GM23248 (cell line): ENCODE measurements around the gene AHSG. TPM values are rescaled to one million over a fixed set of nuclear protein-coding genes. Genes with fewer than 3 reads are reported as not detected.

Experiments used
- DNase-seq: peaks from one replicate; pipeline ENCODE4 v3.0.0-alpha.2; 2015
- H2AFZ ChIP-seq: fragments of 200-600 bp; sonication (generic); 2 replicates; pipeline ENCODE4 v1.6.1; 2016; ENCODE audit warnings: antibody characterized with exemption
- H3F3A ChIP-seq: fragments of 200-600 bp; sonication (generic); 2 replicates; pipeline ENCODE4 v1.6.1; 2016; ENCODE audit warnings: mild to moderate bottlenecking, antibody characterized with exemption, mixed run types; ENCODE audit not compliant: insufficient read depth
- H3K27ac ChIP-seq: fragments of 200-600 bp; sonication (generic); 2 replicates; pipeline ENCODE4 v1.5.1; 2016; ENCODE audit warnings: mild to moderate bottlenecking
- H3K27me3 ChIP-seq: fragments of 200-600 bp; sonication (generic); replicated peaks from 2 replicates; pipeline ENCODE4 v1.6.1; 2016; ENCODE audit warnings: mild to moderate bottlenecking; ENCODE audit not compliant: insufficient read depth
- H3K36me3 ChIP-seq: fragments of 200-600 bp; sonication (generic); 2 replicates; pipeline ENCODE4 v1.6.1; 2016; ENCODE audit warnings: low read depth, mild to moderate bottlenecking
- H3K4me1 ChIP-seq: fragments of 200-600 bp; sonication (generic); 2 replicates; pipeline ENCODE4 v1.6.1; 2016; ENCODE audit warnings: mild to moderate bottlenecking; ENCODE audit not compliant: insufficient read depth
- H3K4me2 ChIP-seq: fragments of 200-600 bp; sonication (generic); one replicate; pipeline ENCODE4 v1.6.1; 2016; ENCODE audit warnings: mild to moderate bottlenecking; ENCODE audit not compliant: unreplicated experiment
- H3K4me3 ChIP-seq: fragments of 200-600 bp; sonication (generic); 2 replicates; pipeline ENCODE4 v1.5.1; 2016; ENCODE audit warnings: mild to moderate bottlenecking
- H3K79me2 ChIP-seq: fragments of 200-600 bp; sonication (generic); 2 replicates; pipeline ENCODE4 v1.6.1; 2016; ENCODE audit warnings: mild to moderate bottlenecking; ENCODE audit not compliant: insufficient read depth
- H3K9ac ChIP-seq: fragments of 200-600 bp; sonication (generic); 2 replicates; pipeline ENCODE4 v1.6.1; 2016; ENCODE audit warnings: mild to moderate bottlenecking
- H3K9me2 ChIP-seq: fragments of 200-600 bp; sonication (generic); 2 replicates; pipeline ENCODE4 v1.6.1; 2016; ENCODE audit warnings: mixed run types, mild to moderate bottlenecking, moderate library complexity; ENCODE audit not compliant: insufficient read depth
- H3K9me3 ChIP-seq: fragments of 200-600 bp; sonication (generic); one replicate; pipeline ENCODE4 v1.6.1; 2017; ENCODE audit warnings: low read depth
- H4K20me1 ChIP-seq: fragments of 200-600 bp; sonication (generic); 2 replicates; pipeline ENCODE4 v1.6.0; 2016; ENCODE audit not compliant: insufficient read depth
- EZH2 ChIP-seq: fragments of 200-600 bp; sonication (generic); IDR thresholded peaks from 2 replicates; pipeline ENCODE4 v1.6.1; 2018; ENCODE audit warnings: antibody characterized with exemption, mild to moderate bottlenecking; ENCODE audit not compliant: insufficient read depth, poor library complexity, severe bottlenecking
- EZH2phosphoT487 ChIP-seq: fragments of 200-600 bp; sonication (generic); IDR thresholded peaks from 2 replicates; pipeline ENCODE4 v1.6.1; 2018; ENCODE audit warnings: antibody characterized with exemption, moderate library complexity, mild to moderate bottlenecking, low read depth; ENCODE audit not compliant: insufficient read depth
- WGBS, 2 experiments: methylation state at CpG; one replicate each; pipeline ENCODE4 v1.1.6; 2015 to 2017; ENCODE audit warnings: low lambda C conversion rate in 2 of 2, low coverage in 1 of 2; ENCODE audit errors: missing lambda C conversion rate in 2 of 2; 5-methylcytosine and 5-hydroxymethylcytosine counted together
- in situ Hi-C: fragments of 300-500 bp; cut with MboI; formaldehyde crosslinking; loops from 2 replicates; pipeline ENCODE4 v1.15.0; 2020
- polyA plus RNA-seq: library from polyadenylated mRNA; unstranded; fragments of >200 nt; fragmentation: Nextera tagmentation; extraction: Ambion mirVana; gene quantifications from 2 replicates; pipeline ENCODE4 v1.2.1, GENCODE V29; 2016
- total RNA-seq: library from RNA; depleted of rRNA; stranded (reverse); fragments of >200 nt; shearing (Covaris generic); gene quantifications from 2 replicates; pipeline ENCODE4 v1.2.3, GENCODE V29; 2014

Gene AHSG
- total and polyA plus RNA-seq, 2 experiments from 2014 or later = not detected

DNA sequence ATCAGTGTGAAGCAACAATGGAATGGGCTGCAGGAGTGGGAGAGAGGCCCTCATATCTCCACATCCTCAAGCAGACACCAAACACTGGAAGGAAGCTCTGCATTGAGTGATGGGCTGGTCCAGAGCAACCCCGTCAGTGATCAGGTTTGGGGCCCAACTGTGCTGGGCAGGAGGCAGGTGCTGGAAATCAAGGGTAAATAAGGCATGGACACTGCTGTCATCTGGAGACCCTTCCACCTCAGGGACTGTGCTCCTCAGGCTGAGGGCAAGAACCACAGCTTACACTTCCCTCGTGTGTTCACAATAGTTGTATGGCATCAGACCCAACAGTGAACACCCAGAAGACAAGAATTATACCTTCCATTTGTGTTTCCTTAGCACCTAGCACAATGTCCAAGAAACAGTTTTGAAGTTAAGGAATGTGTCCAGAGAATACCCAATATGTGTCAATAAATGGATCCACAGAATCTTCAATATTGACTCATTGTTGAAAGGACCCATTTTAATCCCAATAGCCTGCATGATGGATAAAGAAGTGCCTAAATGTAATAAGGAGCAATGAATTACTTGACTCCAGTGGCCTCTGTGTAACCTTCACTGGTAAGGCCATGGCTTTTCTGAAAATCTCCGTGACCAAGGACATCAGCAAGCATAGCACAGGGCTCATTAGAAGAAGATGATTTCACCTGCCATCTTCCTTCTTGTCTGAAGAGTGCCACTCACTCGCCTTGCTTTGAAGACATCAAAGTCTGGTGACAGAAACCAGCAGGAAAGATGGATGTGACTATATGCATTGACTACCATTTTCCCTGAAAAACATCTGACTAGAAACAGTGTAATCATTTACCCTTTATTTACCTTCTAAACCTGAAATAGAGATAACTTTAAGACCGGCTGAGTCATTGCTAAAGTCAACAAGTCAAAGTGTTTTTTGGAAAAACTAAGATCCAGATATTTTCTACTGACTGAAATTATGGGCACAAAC is 7.0 kb upstream of the AHSG start:
- H3K9ac ChIP-seq = no peak overlapping the region
- no peaks in the 10 kb centered on the region for H3K36me3 ChIP-seq
- H3K9me3 ChIP-seq = no peaks in the 10 kb centered on the region
- no peaks in the 10 kb centered on the region for H3K79me2 ChIP-seq
- H3K27me3 ChIP-seq = peaks cover 14% of the 10 kb centered on the region; the same call in 1 of the 2 replicates
- H3K4me3 ChIP-seq = no peak overlapping the region
- no peak overlapping the region for H2AFZ ChIP-seq
- no peak for DNase-seq
- no peak overlapping the region for H3K27ac ChIP-seq
- H4K20me1 ChIP-seq = no peaks in the 10 kb centered on the region
- no peak for TF ChIP-seq EZH2phosphoT487
- TF ChIP-seq EZH2 = no peak
- H3K9me2 ChIP-seq = no peaks in the 10 kb centered on the region
- no peaks in the 10 kb centered on the region for H3F3A ChIP-seq
- no peak overlapping the region for H3K4me2 ChIP-seq
- H3K4me1 ChIP-seq = no peaks in the 10 kb centered on the region
- 50 to 54% methylated on average over 5 of the region's 5 CpGs for WGBS, 2 experiments
- in situ Hi-C loops = loop anchor here (25.0 kb wide), 1 partner anchor 1106 kb away; the partner anchor contains the start of gene RTP2

DNA sequence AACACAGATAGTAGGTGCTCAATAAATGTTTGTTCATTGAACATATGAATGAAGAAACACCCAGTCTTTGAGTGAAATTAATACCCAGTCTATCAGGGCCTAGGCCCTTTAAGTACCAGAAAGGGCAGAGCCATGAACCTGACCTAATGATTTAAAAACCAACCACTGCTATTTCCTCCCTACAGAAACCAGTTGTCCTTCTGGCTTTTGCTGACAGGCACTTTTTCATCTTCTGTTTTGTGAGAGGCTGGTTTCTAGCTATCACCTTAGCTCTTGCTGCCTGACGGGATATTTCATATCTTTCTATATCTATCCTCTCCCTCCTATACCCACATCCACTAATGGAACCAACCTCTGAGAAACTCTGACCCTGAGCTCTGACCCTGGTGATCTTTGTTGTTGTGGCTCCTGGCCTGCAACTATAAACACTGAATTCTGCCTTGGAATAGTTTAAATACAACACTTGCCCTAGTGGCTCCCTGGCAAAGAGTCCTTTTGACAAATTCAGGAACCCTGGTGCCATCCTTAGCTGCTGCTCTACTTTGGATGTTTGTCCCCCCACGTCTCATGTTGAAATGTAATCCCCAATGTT is 4.1 kb upstream of the AHSG start:
- no peak for DNase-seq
- in situ Hi-C loops = loop anchor here (25.0 kb wide), 1 partner anchor 1104 kb away; the partner anchor contains the start of gene RTP2

DNA sequence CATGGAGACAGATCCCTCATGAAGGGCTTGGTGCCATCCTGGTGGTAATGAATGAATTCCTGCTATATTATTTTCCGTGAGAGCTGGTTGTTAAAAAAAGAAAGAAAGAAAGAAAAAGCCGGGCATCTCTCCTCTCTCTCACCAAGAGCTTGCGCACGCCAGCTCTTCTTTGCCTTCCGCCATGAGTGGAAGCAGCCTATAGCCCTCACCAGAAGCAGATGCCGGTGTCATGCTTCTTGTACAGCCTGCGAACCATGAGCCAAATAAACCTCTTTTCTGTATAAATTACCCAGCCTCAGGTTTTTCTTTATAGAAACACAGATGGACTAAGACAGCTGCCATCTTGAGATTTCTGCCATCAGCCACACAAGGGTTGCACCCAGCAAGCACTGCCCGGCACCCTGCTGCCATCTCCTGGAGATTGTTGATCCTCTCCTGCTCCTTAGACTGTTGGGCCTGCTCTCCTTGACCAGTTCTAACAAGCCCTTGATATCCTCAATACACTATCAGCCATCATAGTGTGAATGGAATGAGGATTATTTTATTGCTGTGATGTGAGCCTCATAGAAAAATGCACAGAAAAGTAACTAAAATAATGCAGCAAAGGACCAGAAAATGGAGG is 3.5 kb upstream of the AHSG start:
- in situ Hi-C loops = loop anchor here (25.0 kb wide), 1 partner anchor 1103 kb away; the partner anchor contains the start of gene RTP2
- H3K79me2 ChIP-seq = no peaks in the 10 kb centered on the region
- no peak overlapping the region for H2AFZ ChIP-seq
- WGBS, 2 experiments = 73 to 74% methylated on average over 8 of the region's 8 CpGs
- H3K9me2 ChIP-seq = no peaks in the 10 kb centered on the region
- peaks cover 20% of the 10 kb centered on the region for H3K27me3 ChIP-seq
- no peak overlapping the region for H3K4me2 ChIP-seq
- no peaks in the 10 kb centered on the region for H3K36me3 ChIP-seq
- DNase-seq = peak; percentile 29
- H4K20me1 ChIP-seq = no peaks in the 10 kb centered on the region
- H3K9ac ChIP-seq = no peak overlapping the region
- TF ChIP-seq EZH2phosphoT487 (no peak), EZH2 (no peak)
- no peaks in the 10 kb centered on the region for H3K4me1 ChIP-seq
- no peaks in the 10 kb centered on the region for H3F3A ChIP-seq
- no peaks in the 10 kb centered on the region for H3K9me3 ChIP-seq
- H3K27ac ChIP-seq = no peak overlapping the region
- H3K4me3 ChIP-seq = no peak overlapping the region

More for the DNA sequence above, 4.1 kb upstream of the AHSG start:
- Histone ChIP-seq H3K4me2 (no peak overlapping the region), H4K20me1 (no peaks in the 10 kb centered on the region), H3K27ac (no peak overlapping the region), H3K4me3 (no peak overlapping the region), H3K79me2 (no peaks in the 10 kb centered on the region), H3K9me3 (no peaks in the 10 kb centered on the region), H3K4me1 (no peaks in the 10 kb centered on the region), H3K9ac (no peak overlapping the region), H3K36me3 (no peaks in the 10 kb centered on the region), H3K27me3 (peaks cover 14% of the 10 kb centered on the region), H3K9me2 (no peaks in the 10 kb centered on the region), H3F3A (no peaks in the 10 kb centered on the region), H2AFZ (no peak overlapping the region)
- WGBS, 2 experiments = 40 to 48% methylated on average over 2 of the region's 2 CpGs
- TF ChIP-seq EZH2phosphoT487 = no peak
- TF ChIP-seq EZH2 = no peak

DNA sequence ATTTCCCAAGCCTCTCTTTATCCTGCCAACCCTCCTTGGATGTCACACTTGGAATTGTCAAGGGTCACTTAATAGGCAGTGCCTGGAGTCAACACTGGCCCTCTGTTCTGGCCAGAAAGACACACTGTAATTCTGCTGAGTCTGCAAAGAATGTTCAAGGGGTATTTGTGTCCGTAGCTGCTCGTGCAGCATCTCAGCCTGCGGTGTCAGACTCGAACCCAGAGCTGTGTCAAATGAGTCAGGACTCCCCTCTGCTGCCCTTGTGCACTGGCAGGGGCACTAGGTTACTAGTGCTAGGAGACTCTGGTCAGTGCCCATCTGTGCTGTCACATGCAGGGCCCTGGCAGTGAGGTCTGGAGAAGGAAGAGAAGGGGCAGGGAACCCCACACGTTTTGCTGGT is 795 bp upstream of the AHSG start:
- H4K20me1 ChIP-seq = no peaks in the 10 kb centered on the region
- H3K9ac ChIP-seq = no peak overlapping the region
- no peak overlapping the region for H3K4me2 ChIP-seq
- in situ Hi-C loops = loop anchor here (10.0 to 25.0 kb wide), 2 partner anchors 203 to 1100 kb away; partner anchors contain the start of gene RTP2
- H2AFZ ChIP-seq = no peak overlapping the region
- H3F3A ChIP-seq = peaks cover 7% of the 10 kb centered on the region
- no peaks in the 10 kb centered on the region for H3K79me2 ChIP-seq
- peaks cover 9% of the 10 kb centered on the region for H3K27me3 ChIP-seq
- no peaks in the 10 kb centered on the region for H3K9me2 ChIP-seq
- H3K4me3 ChIP-seq = no peak overlapping the region
- DNase-seq = no peak
- H3K4me1 ChIP-seq = peaks cover 6% of the 10 kb centered on the region; the same call in 1 of the 2 replicates
- no peaks in the 10 kb centered on the region for H3K9me3 ChIP-seq
- H3K36me3 ChIP-seq = no peaks in the 10 kb centered on the region
- TF ChIP-seq EZH2phosphoT487 (no peak), EZH2 (no peak)
- H3K27ac ChIP-seq = no peak overlapping the region
- 39 to 50% methylated on average over 5 of the region's 5 CpGs for WGBS, 2 experiments
